BE2C (cell line): Measurements from ENCODE around the gene ASPSCR1.

Experiments
- DNase-seq: peaks from one replicate; pipeline ENCODE4 v3.0.0-alpha.2; 2020
- H3K27me3 ChIP-seq: fragments of 250-450 bp; sonication (Bioruptor Pico); 2 replicates; pipeline ENCODE4 v1.5.1; 2020; ENCODE audit warnings: mild to moderate bottlenecking
- H3K36me3 ChIP-seq: fragments of 250-450 bp; sonication (Bioruptor Pico); 2 replicates; pipeline ENCODE4 v1.5.1; 2020; ENCODE audit warnings: mild to moderate bottlenecking
- H3K4me1 ChIP-seq: fragments of 250-450 bp; sonication (Bioruptor Pico); 2 replicates; pipeline ENCODE4 v1.5.1; 2020
- H3K4me3 ChIP-seq: 2 replicates; pipeline ENCODE4 v1.5.1; 2011; ENCODE audit warnings: low read depth, low read length
- H3K9me3 ChIP-seq: fragments of 250-450 bp; sonication (Bioruptor Pico); 2 replicates; pipeline ENCODE4 v1.5.1; 2020
- TF ChIP-seq, protein P1 (sequence below): IDR thresholded peaks from 2 replicates; pipeline ENCODE4 v1.5.1; 2012; ENCODE audit warnings: mild to moderate bottlenecking, low read depth, low read length

Gene ASPSCR1

DNA sequence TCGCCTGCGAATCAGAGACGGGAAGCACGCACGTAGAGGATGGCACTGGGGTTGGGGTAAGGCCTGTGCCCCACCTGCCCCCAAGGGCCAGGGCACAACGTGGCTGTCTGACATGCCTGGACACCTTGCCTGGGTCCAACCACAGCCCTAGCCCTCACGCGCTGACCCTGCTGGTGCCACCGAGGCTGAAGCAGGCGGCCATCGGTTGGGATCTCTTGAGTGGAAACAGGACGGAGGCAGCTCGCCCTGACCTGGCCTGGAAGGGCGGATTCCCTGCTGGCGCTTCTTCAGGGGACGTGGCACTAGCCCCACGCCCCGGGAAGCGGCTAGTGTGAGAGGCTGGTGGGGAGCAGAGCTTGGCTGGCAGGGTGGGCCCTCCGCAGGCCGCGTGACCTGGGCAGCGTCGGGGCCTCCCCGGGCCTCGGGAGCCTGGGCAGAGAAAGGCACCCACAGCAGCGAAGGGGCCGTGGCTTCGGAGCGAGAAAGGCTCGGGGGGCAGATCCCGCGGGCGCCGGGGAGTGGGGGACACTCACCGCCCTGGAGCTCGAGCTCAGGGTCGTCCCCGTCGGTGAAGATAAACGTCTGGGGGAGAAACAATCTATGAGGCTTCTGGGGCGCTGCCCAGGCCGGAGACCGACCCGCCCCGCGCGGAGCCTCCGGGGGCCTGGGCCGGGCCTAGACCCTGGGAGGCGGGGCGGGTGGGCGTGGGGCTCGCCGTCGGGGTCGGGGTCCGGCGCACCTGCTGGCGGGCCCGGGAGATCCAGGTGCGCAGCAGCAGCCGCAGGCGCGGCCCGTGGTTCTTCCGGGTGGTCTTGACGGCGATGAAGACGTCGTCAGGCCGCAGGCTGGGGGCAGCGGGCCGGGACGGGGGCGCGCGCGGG lies 73.6 kb downstream of the ASPSCR1 start:
- Histone ChIP-seq H3K9me3 (no peaks in the 10 kb centered on the region), H3K4me3 (peak overlapping the region; percentile 53), H3K4me1 (no peaks in the 10 kb centered on the region), H3K36me3 (peaks cover 27% of the 10 kb centered on the region), H3K27me3 (0 out of 2 replicates have a peak, but pooled peaks cover 3% of the 10 kb centered on the region)
- TF ChIP-seq, protein P1, sequence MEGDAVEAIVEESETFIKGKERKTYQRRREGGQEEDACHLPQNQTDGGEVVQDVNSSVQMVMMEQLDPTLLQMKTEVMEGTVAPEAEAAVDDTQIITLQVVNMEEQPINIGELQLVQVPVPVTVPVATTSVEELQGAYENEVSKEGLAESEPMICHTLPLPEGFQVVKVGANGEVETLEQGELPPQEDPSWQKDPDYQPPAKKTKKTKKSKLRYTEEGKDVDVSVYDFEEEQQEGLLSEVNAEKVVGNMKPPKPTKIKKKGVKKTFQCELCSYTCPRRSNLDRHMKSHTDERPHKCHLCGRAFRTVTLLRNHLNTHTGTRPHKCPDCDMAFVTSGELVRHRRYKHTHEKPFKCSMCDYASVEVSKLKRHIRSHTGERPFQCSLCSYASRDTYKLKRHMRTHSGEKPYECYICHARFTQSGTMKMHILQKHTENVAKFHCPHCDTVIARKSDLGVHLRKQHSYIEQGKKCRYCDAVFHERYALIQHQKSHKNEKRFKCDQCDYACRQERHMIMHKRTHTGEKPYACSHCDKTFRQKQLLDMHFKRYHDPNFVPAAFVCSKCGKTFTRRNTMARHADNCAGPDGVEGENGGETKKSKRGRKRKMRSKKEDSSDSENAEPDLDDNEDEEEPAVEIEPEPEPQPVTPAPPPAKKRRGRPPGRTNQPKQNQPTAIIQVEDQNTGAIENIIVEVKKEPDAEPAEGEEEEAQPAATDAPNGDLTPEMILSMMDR: no peak
- no peak for DNase-seq

DNA sequence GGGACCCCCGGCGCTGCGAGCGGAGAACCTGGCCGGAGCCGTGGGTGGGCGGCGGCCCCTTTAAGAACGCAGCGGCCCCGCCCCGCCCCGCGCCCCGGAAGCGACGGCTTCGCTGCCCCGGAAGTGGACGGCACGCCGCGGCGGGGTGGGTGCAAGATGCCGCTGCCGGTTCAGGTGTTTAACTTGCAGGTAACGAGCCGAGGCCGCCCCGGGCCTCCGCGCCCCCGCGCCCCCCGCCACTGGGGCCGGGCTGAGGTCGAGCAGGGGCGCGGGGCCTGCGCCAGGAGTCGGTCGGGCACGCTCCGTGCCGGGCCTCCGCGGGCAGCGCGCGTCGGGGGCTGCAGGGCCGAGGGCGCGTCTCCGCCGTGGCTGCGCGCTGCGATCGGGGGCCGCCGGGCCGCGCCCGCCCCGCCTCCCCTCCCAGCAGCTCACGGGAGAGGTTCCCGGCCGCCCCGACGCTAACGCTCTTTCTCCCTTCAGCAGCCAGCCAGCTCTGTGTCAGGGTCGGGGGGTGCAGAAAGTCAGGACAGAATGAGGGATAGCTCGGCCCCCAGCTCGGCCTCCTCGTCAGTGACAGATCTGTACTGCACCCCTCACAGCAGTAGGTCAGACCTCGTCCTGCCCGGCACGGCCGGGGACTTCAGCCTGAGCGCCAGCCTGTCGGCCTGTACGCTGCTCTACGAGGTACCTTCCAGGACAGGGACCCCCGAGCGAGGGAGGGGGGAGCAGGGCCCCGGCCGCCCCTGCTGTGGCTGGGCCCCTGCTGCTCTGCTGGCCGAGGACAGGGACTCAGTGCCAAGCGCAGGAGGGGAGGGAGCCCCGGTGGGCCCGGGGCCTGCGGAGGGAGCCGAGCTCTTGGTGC lies 74.6 kb downstream of the ASPSCR1 start, which contains the start of the genes GPS1 and RFNG:
GPS1 (plus strand) TSS at position 123 of the 862 bp plus-strand sequence; CDS start at position 157, 34 bp downstream.
RFNG (minus strand) TSS at position 36 of the 862 bp plus-strand sequence. CDS start 45 bp downstream, outside the sequence.
- H3K36me3 ChIP-seq: peaks cover 37% of the 10 kb centered on the region
- H3K27me3 ChIP-seq: 0 out of 2 replicates have a peak, but pooled peaks cover 3% of the 10 kb centered on the region
- DNase-seq: peak; percentile 84
- H3K4me3 ChIP-seq: peak within 1 kb of the TSS; percentile 86
- TF ChIP-seq, protein P1: no peak
- H3K4me1 ChIP-seq: no peaks in the 10 kb centered on the region
- no peaks in the 10 kb centered on the region for H3K9me3 ChIP-seq

DNA sequence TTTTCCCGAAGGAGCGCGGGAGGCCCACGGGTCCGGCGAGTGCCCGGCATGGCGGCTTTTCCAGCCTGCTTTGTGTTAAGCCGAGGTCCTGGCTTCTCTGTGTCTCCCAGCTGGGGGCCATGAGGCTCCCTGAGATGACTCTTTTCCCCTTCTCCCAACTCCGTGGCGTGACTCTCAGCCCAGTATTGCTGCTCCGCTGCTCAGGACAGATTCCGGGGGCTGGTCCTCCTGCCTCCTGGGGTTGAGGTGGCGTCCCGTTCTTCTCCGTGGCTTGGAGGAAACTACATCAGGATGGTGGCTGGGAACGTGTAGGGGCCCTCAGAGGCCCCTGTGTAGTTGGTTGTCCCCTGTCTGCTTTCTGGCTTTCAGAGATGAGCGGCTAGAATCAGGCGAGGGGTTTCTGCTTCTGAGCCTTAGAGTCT lies 75.2 kb downstream of the ASPSCR1 start:
- Histone ChIP-seq H3K36me3 (peaks cover 44% of the 10 kb centered on the region), H3K4me1 (no peaks in the 10 kb centered on the region), H3K9me3 (no peaks in the 10 kb centered on the region), H3K27me3 (0 out of 2 replicates have a peak, but pooled peaks cover 3% of the 10 kb centered on the region), H3K4me3 (peak overlapping the region; percentile 86)
- TF ChIP-seq, protein P1: no peak
- DNase-seq: no peak

GRCh38 chr17:82053130-82053529 lies 75.7 kb downstream of the ASPSCR1 start:
- no peak for DNase-seq
- H3K27me3 ChIP-seq: 0 out of 2 replicates have a peak, but pooled peaks cover 3% of the 10 kb centered on the region
- peaks cover 47% of the 10 kb centered on the region for H3K36me3 ChIP-seq
- peak overlapping the region; percentile 86 for H3K4me3 ChIP-seq
- TF ChIP-seq, protein P1: no peak
- H3K9me3 ChIP-seq: no peaks in the 10 kb centered on the region
- H3K4me1 ChIP-seq: no peaks in the 10 kb centered on the region

GRCh38 chr17:82053556-82054263 lies 76.3 kb downstream of the ASPSCR1 start:
- no peak overlapping the region for H3K4me3 ChIP-seq
- H3K36me3 ChIP-seq: peaks cover 53% of the 10 kb centered on the region
- H3K9me3 ChIP-seq: no peaks in the 10 kb centered on the region
- TF ChIP-seq, protein P1: no peak
- H3K27me3 ChIP-seq: 0 out of 2 replicates have a peak, but pooled peaks cover 3% of the 10 kb centered on the region
- no peak for DNase-seq
- H3K4me1 ChIP-seq: no peaks in the 10 kb centered on the region
